Ascending aorta (tissue), 2 donors: Measurements from ENCODE around the gene COLEC12. TPM values are rescaled to one million over a fixed set of nuclear protein-coding genes. Genes with fewer than 3 reads are reported as not detected.

Source experiments
- DNase-seq, 2 donors: peaks; one replicate each; pipeline ENCODE4 v3.0.0-alpha.2; 2019; ENCODE audit warnings: low spot score in 2 of 2
- H3K27ac ChIP-seq, 2 donors: fragments of 200-600 bp; sonication (generic); one replicate each; pipeline ENCODE4 v1.5.1; 2016 to 2017; ENCODE audit warnings: mild to moderate bottlenecking in 1 of 2
- H3K27me3 ChIP-seq: fragments of 200-600 bp; sonication (generic); one replicate; pipeline ENCODE4 v1.5.1; 2017
- H3K36me3 ChIP-seq, 2 donors: fragments of 200-600 bp; sonication (generic); one replicate each; pipeline ENCODE4 v1.5.1; 2016
- H3K4me1 ChIP-seq, 2 donors: fragments of 200-600 bp; sonication (generic); one replicate each; pipeline ENCODE4 v1.5.1; 2016 to 2017; ENCODE audit warnings: mild to moderate bottlenecking in 1 of 2
- H3K4me3 ChIP-seq, 2 donors: fragments of 200-600 bp; sonication (generic); one replicate each; pipeline ENCODE4 v1.5.1; 2016 to 2017; ENCODE audit warnings: mild to moderate bottlenecking in 1 of 2
- H3K9me3 ChIP-seq, 2 donors: fragments of 200-600 bp; sonication (generic); one replicate each; pipeline ENCODE4 v1.5.1; 2016
- CTCF ChIP-seq, 3 experiments: fragments of 200-600 bp in 2 of 3; fragments of 450-650 bp in 1 of 3; sonication (generic) in 2 of 3; IDR thresholded peaks; one replicate each; pipeline ENCODE4 v1.5.1; 2016 to 2019; ENCODE audit warnings: antibody characterized with exemption in 3 of 3, mild to moderate bottlenecking in 1 of 3, moderate library complexity in 1 of 3
- intact Hi-C: fragments of 100-400 bp; cut with DNase I; formaldehyde crosslinking; loops from one replicate; pipeline ENCODE4 v1.15.1; 2023
- total RNA-seq: library from RNA; depleted of rRNA; stranded (reverse); fragments of >200 nt; gene quantifications from one replicate; pipeline ENCODE4 v1.1.0, GENCODE V29; 2016

Gene COLEC12
- 9.5 TPM for total RNA-seq

- peak within 1 kb of the TSS; percentile 51 to 81 for H3K4me3 ChIP-seq
- no peak for TF ChIP-seq CTCF (IDR thresholded peaks at IDR 0.05)
- no peak within 1 kb of the TSS for H3K27ac ChIP-seq
- no peaks in the 10 kb centered on the region for H3K36me3 ChIP-seq
- peaks cover 4 to 9% of the 10 kb centered on the region in 2 donors for H3K4me1 ChIP-seq
- no peaks in the 10 kb centered on the region for H3K9me3 ChIP-seq
- no peak for DNase-seq
- intact Hi-C loops, result no loop called here
- no peaks in the 10 kb centered on the region for H3K27me3 ChIP-seq
Measured at GRCh38 chr18:500632-501405, at the start of gene COLEC12. TSS of gene COLEC12 (minus strand) at chr18:500701. CDS start at chr18:500514, 187 bp downstream.

GRCh38 chr18:549967-550366 lies 49.5 kb upstream of the COLEC12 start:
- TF ChIP-seq CTCF (IDR thresholded peaks at IDR 0.05), result no peak
- no peaks in the 10 kb centered on the region for H3K9me3 ChIP-seq
- intact Hi-C loops, result no loop called here
- no peaks in the 10 kb centered on the region for H3K27me3 ChIP-seq
- H3K27ac ChIP-seq, result no peak overlapping the region
- no peak for DNase-seq
- no peaks in the 10 kb centered on the region for H3K4me1 ChIP-seq
- no peak overlapping the region for H3K4me3 ChIP-seq
- no peaks in the 10 kb centered on the region for H3K36me3 ChIP-seq

GRCh38 chr18:543447-544078 lies 43.1 kb upstream of the COLEC12 start:
- H3K27ac ChIP-seq, result no peak overlapping the region
- TF ChIP-seq CTCF (IDR thresholded peaks at IDR 0.05), result no peak
- no peak overlapping the region for H3K4me3 ChIP-seq
- H3K4me1 ChIP-seq, result no peaks in the 10 kb centered on the region
- no peaks in the 10 kb centered on the region for H3K9me3 ChIP-seq
- intact Hi-C loops, result no loop called here
- no peaks in the 10 kb centered on the region for H3K36me3 ChIP-seq
- no peaks in the 10 kb centered on the region for H3K27me3 ChIP-seq
- no peak for DNase-seq

GRCh38 chr18:533995-534601 lies 33.6 kb upstream of the COLEC12 start:
- H3K27ac ChIP-seq, result no peak overlapping the region
- TF ChIP-seq CTCF (IDR thresholded peaks at IDR 0.05), result no peak
- H3K4me1 ChIP-seq, result no peaks in the 10 kb centered on the region
- H3K36me3 ChIP-seq, result no peaks in the 10 kb centered on the region
- DNase-seq, result no peak
- intact Hi-C loops, result no loop called here
- no peaks in the 10 kb centered on the region for H3K9me3 ChIP-seq
- H3K4me3 ChIP-seq, result no peak overlapping the region
- H3K27me3 ChIP-seq, result no peaks in the 10 kb centered on the region

- Histone ChIP-seq H3K27ac (no peak overlapping the region), H3K4me1 (no peaks in the 10 kb centered on the region), H3K4me3 (no peak overlapping the region), H3K36me3 (no peaks in the 10 kb centered on the region), H3K27me3 (no peaks in the 10 kb centered on the region), H3K9me3 (no peaks in the 10 kb centered on the region)
- intact Hi-C loops, result no loop called here
- TF ChIP-seq CTCF (IDR thresholded peaks at IDR 0.05), result no peak
- no peak for DNase-seq
Measured at GRCh38 chr18:532632-533031, 32.1 kb upstream of the COLEC12 start.
